GM12878 (cell line): ENCODE data around the gene DAGLA. TPM values are rescaled to one million over a fixed set of nuclear protein-coding genes. Genes with fewer than 3 reads are reported as not detected.

Source experiments
- ATAC-seq: fragments of 200-7000 bp; cut with Tn5 transposase; 3 replicates; pipeline ENCODE4 v1.9.1; 2020; ENCODE audit warnings: mild to moderate bottlenecking, moderate library complexity
- BruUV-seq: library from RNA; stranded (reverse); fragments of 400-500 nt; replicated peaks from 2 replicates; lab custom pipeline; 2021; lab: Mats Ljungman, UMichigan
- CTCF ChIA-PET: fragments of 300-600 bp; sonication (Branson Sonifier 250); formaldehyde crosslinking; extraction: SDS; loops from one replicate; lab custom pipeline; 2021; ENCODE audit warnings: inconsistent platforms; lab: Yijun Ruan, JAX
- POLR2A ChIA-PET: fragments of 350-600 bp; formaldehyde crosslinking; extraction: SDS; loops from one replicate; lab custom pipeline; 2021; ENCODE audit warnings: inconsistent platforms; lab: Charles Lee
- RAD21 ChIA-PET: fragments of 300-600 bp; sonication (Branson Sonifier 250); formaldehyde crosslinking; loops from one replicate; lab custom pipeline; 2023; ENCODE audit warnings: antibody characterized with exemption; ENCODE audit not compliant: unreplicated experiment; lab: Charles Lee
- SMC1A ChIA-PET: fragments of 300-600 bp; sonication (Branson Sonifier 250); formaldehyde crosslinking; loops from one replicate; lab custom pipeline; 2023; ENCODE audit not compliant: unreplicated experiment, uncharacterized antibody; lab: Charles Lee
- DNase-seq: peaks from one replicate; pipeline ENCODE4 v3.0.0-alpha.2; 2011; ENCODE audit warnings: low read depth, low spot score
- FAIRE-seq: peaks from 3 replicates; lab custom pipeline; 2011; peaks lifted over from hg19 to GRCh38; lab: Jason Lieb, UNC
- H2AFZ ChIP-seq: 2 replicates; pipeline ENCODE4 v1.6.0; 2011; ENCODE audit warnings: low read depth, low read length, control low read depth; ENCODE audit not compliant: control insufficient read depth
- H3K27ac ChIP-seq: 2 replicates; pipeline ENCODE4 v1.5.1; 2011; ENCODE audit warnings: control low read depth; ENCODE audit not compliant: control insufficient read depth, insufficient read depth
- H3K27me3 ChIP-seq, 2 experiments: replicated peaks in 1 of 2; 2 replicates each; pipeline versions ENCODE4 v1.6.0 to v1.6.1; 2011; ENCODE audit warnings: low read length in 1 of 2; ENCODE audit not compliant: control insufficient read depth in 2 of 2, insufficient read depth in 2 of 2
- H3K36me3 ChIP-seq, 2 experiments: 2 replicates each; pipeline ENCODE4 v1.5.1; 2011; ENCODE audit warnings: low read length in 1 of 2; ENCODE audit not compliant: control insufficient read depth in 2 of 2, insufficient read depth in 2 of 2
- H3K4me1 ChIP-seq: 2 replicates; pipeline ENCODE4 v1.6.1; 2011; ENCODE audit warnings: mild to moderate bottlenecking, low read length, moderate library complexity, mixed read lengths; ENCODE audit not compliant: control insufficient read depth, insufficient read depth
- H3K4me2 ChIP-seq: 2 replicates; pipeline ENCODE4 v1.6.0; 2011; ENCODE audit warnings: control low read depth; ENCODE audit not compliant: control insufficient read depth, insufficient read depth
- H3K4me3 ChIP-seq: fragments of 200-600 bp; sonication (generic); 2 replicates; pipeline ENCODE4 v1.5.1; 2016
- H3K79me2 ChIP-seq: 2 replicates; pipeline ENCODE4 v1.6.0; 2011; ENCODE audit warnings: low read length; ENCODE audit not compliant: control insufficient read depth, insufficient read depth
- H3K9ac ChIP-seq: 2 replicates; pipeline ENCODE4 v1.8.0; 2011; ENCODE audit warnings: low read length, control low read depth, mixed read lengths; ENCODE audit not compliant: control insufficient read depth, insufficient read depth
- H3K9me3 ChIP-seq: replicated peaks from 3 replicates; pipeline ENCODE4 v1.5.1; 2011; ENCODE audit warnings: mild to moderate bottlenecking, low read length; ENCODE audit not compliant: control insufficient read depth, insufficient read depth
- H4K20me1 ChIP-seq: 2 replicates; pipeline ENCODE4 v1.6.0; 2011; ENCODE audit not compliant: control insufficient read depth, insufficient read depth
- CEBPZ ChIP-seq: fragments of 150-350 bp; IDR thresholded peaks from 2 replicates; pipeline ENCODE4 v1.6.1; 2016; ENCODE audit warnings: low read depth, low read length
- E2F8 ChIP-seq: fragments of 450-650 bp; IDR thresholded peaks from 2 replicates; pipeline ENCODE4 v1.6.1; 2018; ENCODE audit warnings: mild to moderate bottlenecking, low read depth, moderate library complexity; ENCODE audit not compliant: partially characterized antibody
- ESRRA ChIP-seq: IDR thresholded peaks from 2 replicates; pipeline ENCODE4 v1.6.1; 2012; ENCODE audit warnings: mild to moderate bottlenecking, low read length, improper control_type of control experiment
- MXI1 ChIP-seq: fragments of 150-350 bp; IDR thresholded peaks from 2 replicates; pipeline ENCODE4 v1.6.1; 2011; ENCODE audit warnings: low read depth, mild to moderate bottlenecking, inconsistent platforms, low read length, improper control_type of control experiment
- MYC ChIP-seq: IDR thresholded peaks from 2 replicates; pipeline ENCODE4 v1.6.1; 2011; ENCODE audit warnings: mild to moderate bottlenecking, low read length, moderate library complexity, inconsistent platforms; ENCODE audit not compliant: insufficient read depth, insufficient replicate concordance, insufficient read length, severe bottlenecking
- RFX5 ChIP-seq: IDR thresholded peaks from 2 replicates; pipeline ENCODE4 v1.6.1; 2011; ENCODE audit warnings: low read depth, low read length, improper control_type of control experiment
- ZNF217 ChIP-seq: fragments of 450-650 bp; IDR thresholded peaks from 2 replicates; pipeline ENCODE4 v1.6.1; 2017; ENCODE audit warnings: antibody characterized with exemption, mild to moderate bottlenecking
- ZNF384 ChIP-seq: IDR thresholded peaks from 2 replicates; pipeline ENCODE4 v1.6.1; 2012; ENCODE audit warnings: low read depth, mild to moderate bottlenecking, low read length, improper control_type of control experiment, borderline replicate concordance
- WGBS: methylation state at CpG from one replicate; pipeline ENCODE4 v1.1.6; 2016; ENCODE audit warnings: low lambda C conversion rate; ENCODE audit not compliant: insufficient replicate concordance, insufficient coverage; ENCODE audit errors: missing lambda C conversion rate; 5-methylcytosine and 5-hydroxymethylcytosine counted together
- in situ Hi-C: fragments of 300-500 bp; cut with MboI; formaldehyde crosslinking; loops from 9 replicates; pipeline ENCODE4 v1.14.3; 2018; ENCODE audit warnings: mixed read lengths
- intact Hi-C: fragments of 100-400 bp; cut with micrococcal nuclease; formaldehyde crosslinking; loops from one replicate; pipeline ENCODE4 v1.14.2; 2022; ENCODE audit not compliant: unreplicated experiment
- polyA plus RNA-seq, 11 experiments: library from polyadenylated mRNA; depleted of rRNA in 4 of 11; unstranded in 6 of 11; stranded (reverse) in 5 of 11; fragments of >200 nt; fragmentation: Nextera tagmentation in 4 of 11; fragmentation: Illumina TruSeq in 1 of 11; extraction: Ambion mirVana in 4 of 11; extraction: Trizol in 1 of 11; gene quantifications; 1 replicate in 1 of 11; 2 replicates in 10 of 11; pipeline versions ENCODE4 v1.2.1 to v1.2.3, GENCODE V29; 2011 to 2016; ENCODE audit warnings: inconsistent platforms in 2 of 11, missing spikeins in 2 of 11, low read depth in 1 of 11
- total RNA-seq, 4 experiments: library from RNA; depleted of rRNA in 3 of 4; stranded (reverse); fragments of >200 nt in 3 of 4; fragmentation: Illumina TruSeq in 1 of 4; extraction: Trizol in 1 of 4; gene quantifications; 2 replicates each; pipeline versions ENCODE4 v1.2.1 to v1.2.3, GENCODE V29; 2013 to 2021

The DAGLA gene
- total and polyA plus RNA-seq, 10 of the 15 experiments (the other 5 are each of a cell fraction or from before 2014, with no cell fraction given): 0.05 TPM; not detected in 9

GRCh38 chr11:61744181-61744580, 64.0 kb downstream of the DAGLA start (continued):
- no peak for TF ChIP-seq E2F8
- TF ChIP-seq, all 136 proteins: peak for 0

GRCh38 chr11:61744609-61745156, 64.5 kb downstream of the DAGLA start:
- Histone ChIP-seq H3K4me1 (no peaks in the 10 kb centered on the region; the same call in 1 of the 2 replicates), H3K79me2 (no peaks in the 10 kb centered on the region), H3K27me3 (peaks cover 0 to 4% of the 10 kb centered on the region in 2 experiments; a peak in 1 of 4 replicates), H2AFZ (no peak overlapping the region), H3K9me3 (no peaks in the 10 kb centered on the region), H4K20me1 (no peaks in the 10 kb centered on the region), H3K9ac (no peak overlapping the region), H3K4me3 (no peak overlapping the region), H3K36me3 (no peaks in the 10 kb centered on the region), H3K4me2 (no peak overlapping the region), H3K27ac (no peak overlapping the region)
- intact Hi-C loops (loop anchor here (5.0 kb wide), 1 partner anchor 363 kb away; no protein-coding TSS in a partner anchor), in situ Hi-C loops (loop anchor here (5.0 kb wide), 1 partner anchor 38 kb away; no protein-coding TSS in a partner anchor)
- ChIA-PET RAD21 (interaction anchor here (2.4 kb wide), 1 partner anchor 43 kb away, joined by 7 read pairs; no protein-coding TSS in a partner anchor), POLR2A (no interaction called here), CTCF (interaction anchor here (1.4 to 2.7 kb wide), 4 partner anchors 9 to 43 kb away, joined by 4 to 13 read pairs (median 6); no protein-coding TSS in a partner anchor), SMC1A (no interaction called here)
- no peak for DNase-seq
- ATAC-seq: no peak
- TF ChIP-seq ESRRA: no peak
- TF ChIP-seq MXI1: no peak
- TF ChIP-seq MYC: no peak
- no peak for TF ChIP-seq CEBPZ
- TF ChIP-seq ZNF217: no peak
- no peak for TF ChIP-seq RFX5
- no peak for TF ChIP-seq ZNF384
- 23% methylated on average over 10 of the region's 10 CpGs for WGBS
- no peak for FAIRE-seq
- no TSS peak for BruUV-seq
